Uterus (tissue), 2 donors: ENCODE results near the gene NR6A1.

ENCODE experiments used
- POLR2A ChIP-seq, 2 donors: fragments of 450-650 bp; IDR thresholded peaks; one replicate each; pipeline ENCODE4 v1.6.1; 2016; ENCODE audit warnings: antibody characterized with exemption in 2 of 2, mild to moderate bottlenecking in 1 of 2, moderate library complexity in 1 of 2
- TF ChIP-seq, protein P1 (sequence below), 4 experiments: fragments of 200-600 bp in 2 of 4; fragments of 450-650 bp in 2 of 4; sonication (generic) in 2 of 4; IDR thresholded peaks; one replicate each; pipeline ENCODE4 v1.5.1; 2016 to 2019; ENCODE audit warnings: antibody characterized with exemption in 4 of 4, mild to moderate bottlenecking in 2 of 4, moderate library complexity in 1 of 4

- TF ChIP-seq, protein P1, sequence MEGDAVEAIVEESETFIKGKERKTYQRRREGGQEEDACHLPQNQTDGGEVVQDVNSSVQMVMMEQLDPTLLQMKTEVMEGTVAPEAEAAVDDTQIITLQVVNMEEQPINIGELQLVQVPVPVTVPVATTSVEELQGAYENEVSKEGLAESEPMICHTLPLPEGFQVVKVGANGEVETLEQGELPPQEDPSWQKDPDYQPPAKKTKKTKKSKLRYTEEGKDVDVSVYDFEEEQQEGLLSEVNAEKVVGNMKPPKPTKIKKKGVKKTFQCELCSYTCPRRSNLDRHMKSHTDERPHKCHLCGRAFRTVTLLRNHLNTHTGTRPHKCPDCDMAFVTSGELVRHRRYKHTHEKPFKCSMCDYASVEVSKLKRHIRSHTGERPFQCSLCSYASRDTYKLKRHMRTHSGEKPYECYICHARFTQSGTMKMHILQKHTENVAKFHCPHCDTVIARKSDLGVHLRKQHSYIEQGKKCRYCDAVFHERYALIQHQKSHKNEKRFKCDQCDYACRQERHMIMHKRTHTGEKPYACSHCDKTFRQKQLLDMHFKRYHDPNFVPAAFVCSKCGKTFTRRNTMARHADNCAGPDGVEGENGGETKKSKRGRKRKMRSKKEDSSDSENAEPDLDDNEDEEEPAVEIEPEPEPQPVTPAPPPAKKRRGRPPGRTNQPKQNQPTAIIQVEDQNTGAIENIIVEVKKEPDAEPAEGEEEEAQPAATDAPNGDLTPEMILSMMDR (IDR thresholded peaks at IDR 0.05): no peak
- no peak for TF ChIP-seq POLR2A (IDR thresholded peaks at IDR 0.05)
Observed at GRCh38 chr9:124717597-124717996, 53.5 kb downstream of the NR6A1 start.
